ENCODE measurements around the gene NKD2. TPM values are rescaled to one million over a fixed set of nuclear protein-coding genes. Genes with fewer than 3 reads are reported as not detected.

NKD2 gene
- total and polyA plus RNA-seq, 9 of the 15 experiments (the other 6 are each of a cell fraction or from before 2014, with no cell fraction given) = 0.09 to 0.64 (median 0.27) TPM; not detected in 5

- intact Hi-C loops (cut with micrococcal nuclease) = no loop called here
Measured at GRCh38 chr5:961711-962240, 46.8 kb upstream of the NKD2 start.

More at GRCh38 chr5:961711-962240, 46.8 kb upstream of the NKD2 start:
- WGBS (ENCODE audit: insufficient coverage, low coverage, missing lambda C conversion rate) = 53% methylated on average over 23 of the region's 24 CpGs
- ATAC-seq (no peak), DNase-seq (ENCODE audit: extremely low read depth in 1 of 4, low spot score in 3 of 4) (no peak), FAIRE-seq (no peak)
- Histone ChIP-seq H3K27ac (ENCODE audit: extremely low read depth, low read depth, low read length) (no peak overlapping the region), H2AFZ (ENCODE audit: low read depth, low read length) (no peak overlapping the region), H3K36me3 (ENCODE audit: control insufficient read depth, insufficient read depth, low read length) (no peaks in the 10 kb centered on the region), H3K9me3 (replicated peaks; ENCODE audit: control insufficient read depth, insufficient read depth, low read depth, low read length) (no peaks in the 10 kb centered on the region), H3K27me3 (ENCODE audit: control insufficient read depth in 2 of 2, insufficient read depth in 2 of 2, low read length in 2 of 2) (peaks cover 27 to 71% of the 10 kb centered on the region in 2 experiments; a peak in 4 of 5 replicates), H3K4me2 (ENCODE audit: insufficient read depth, low read length) (no peak overlapping the region), H3K4me3 (no peak overlapping the region), H3K9me1 (ENCODE audit: control insufficient read depth, insufficient read depth, low read length) (no peaks in the 10 kb centered on the region), H3K4me1 (replicated peaks in 1 of 2; ENCODE audit: control insufficient read depth in 2 of 2, insufficient read depth in 2 of 2, low read length in 2 of 2) (peaks cover 18 to 78% of the 10 kb centered on the region in 2 experiments), H3K9ac (ENCODE audit: insufficient read depth in 1 of 2, low read depth in 2 of 2, low read length in 2 of 2) (no peak overlapping the region; a peak in 1 of 4 replicates), H4K20me1 (replicated peaks; ENCODE audit: control insufficient read depth, insufficient read depth, low read length) (peaks cover 19% of the 10 kb centered on the region), H3K79me2 (ENCODE audit: control insufficient read depth, insufficient read depth, low read length) (no peaks in the 10 kb centered on the region)
- no TSS peak for BruUV-seq (replicated peaks)
- TF ChIP-seq ZNF23 (CRISPR knock-in tag; IDR thresholded peaks at IDR 0.05) (no peak), RFX7 (CRISPR knock-in tag; IDR thresholded peaks at IDR 0.05) (no peak), CTCFL (IDR thresholded peaks at IDR 0.05; ENCODE audit: borderline replicate concordance, insufficient read depth, low read depth, low read length, poor library complexity, severe bottlenecking) (no peak), POLR2A (conservative IDR thresholded peaks at IDR 0.05) (no peak), ARID2 (IDR thresholded peaks at IDR 0.05) (no peak), ATF1 (CRISPR knock-in tag; IDR thresholded peaks at IDR 0.05) (no peak), ATF1 (tag; IDR thresholded peaks at IDR 0.05) (no peak), CREB1 (IDR thresholded peaks at IDR 0.05) (no peak), CREB1 (CRISPR knock-in tag; IDR thresholded peaks at IDR 0.05) (no peak)
- ChIA-PET POLR2A (interaction anchor here (0.6 kb wide), 3 partner anchors 38 to 503 kb away, joined by 3 read pairs; no protein-coding TSS in a partner anchor), CTCF (ENCODE audit: low intra/inter-chr PET ratio) (no interaction called here)
- in situ Hi-C loops (cut with MboI) = no loop called here

Measured in K562 (cell line).